Ecto neural progenitor cell (in vitro differentiated cells): ENCODE data around the gene FNBP1.

ENCODE experiments used
- DNase-seq: peaks from one replicate; pipeline ENCODE4 v3.0.0-alpha.2; 2018; ENCODE audit warnings: low spot score

The FNBP1 gene

GRCh38 chr9:130045725-130046450, 2.9 kb upstream of the FNBP1 start:
- no peak for DNase-seq

- no peak for DNase-seq
Observed at GRCh38 chr9:130043654-130044623, 950 bp upstream of the FNBP1 start.

- no peak for DNase-seq
Observed at GRCh38 chr9:130042406-130042884, 544 bp downstream of the FNBP1 start.

- DNase-seq, result peak; percentile 68
Observed at GRCh38 chr9:130041648-130042405, 1.2 kb downstream of the FNBP1 start.

GRCh38 chr9:130040984-130041647, 1.9 kb downstream of the FNBP1 start:
- DNase-seq, result no peak

- DNase-seq, result no peak
Observed at GRCh38 chr9:130039528-130040147, 3.4 kb downstream of the FNBP1 start.

- DNase-seq, result no peak
Observed at GRCh38 chr9:130036099-130036498, 6.9 kb downstream of the FNBP1 start.

- no peak for DNase-seq
Observed at GRCh38 chr9:130034570-130034969, 8.4 kb downstream of the FNBP1 start.

- DNase-seq, result no peak
Observed at GRCh38 chr9:130030651-130031127, 12.3 kb downstream of the FNBP1 start.

- DNase-seq, result no peak
Observed at GRCh38 chr9:130029223-130029973, 13.6 kb downstream of the FNBP1 start.

- DNase-seq, result no peak
Observed at GRCh38 chr9:130028493-130029222, 14.3 kb downstream of the FNBP1 start.

GRCh38 chr9:130027533-130028365, 15.2 kb downstream of the FNBP1 start:
- DNase-seq, result no peak

GRCh38 chr9:130026583-130027340, 16.2 kb downstream of the FNBP1 start:
- no peak for DNase-seq

- no peak for DNase-seq
Observed at GRCh38 chr9:130024597-130024994, 18.4 kb downstream of the FNBP1 start.

- no peak for DNase-seq
Observed at GRCh38 chr9:130023994-130024596, 18.9 kb downstream of the FNBP1 start.

GRCh38 chr9:130023144-130023787, 19.7 kb downstream of the FNBP1 start:
- no peak for DNase-seq

GRCh38 chr9:130022566-130023143, 20.3 kb downstream of the FNBP1 start:
- no peak for DNase-seq
